CD1c-positive myeloid dendritic cell (primary cell): ENCODE data around the gene RHBDD3.

ENCODE experiments used
- DNase-seq: peaks from one replicate; pipeline ENCODE4 v3.0.0-alpha.2; 2016; ENCODE audit errors: extremely low spot score

RHBDD3 gene

DNA sequence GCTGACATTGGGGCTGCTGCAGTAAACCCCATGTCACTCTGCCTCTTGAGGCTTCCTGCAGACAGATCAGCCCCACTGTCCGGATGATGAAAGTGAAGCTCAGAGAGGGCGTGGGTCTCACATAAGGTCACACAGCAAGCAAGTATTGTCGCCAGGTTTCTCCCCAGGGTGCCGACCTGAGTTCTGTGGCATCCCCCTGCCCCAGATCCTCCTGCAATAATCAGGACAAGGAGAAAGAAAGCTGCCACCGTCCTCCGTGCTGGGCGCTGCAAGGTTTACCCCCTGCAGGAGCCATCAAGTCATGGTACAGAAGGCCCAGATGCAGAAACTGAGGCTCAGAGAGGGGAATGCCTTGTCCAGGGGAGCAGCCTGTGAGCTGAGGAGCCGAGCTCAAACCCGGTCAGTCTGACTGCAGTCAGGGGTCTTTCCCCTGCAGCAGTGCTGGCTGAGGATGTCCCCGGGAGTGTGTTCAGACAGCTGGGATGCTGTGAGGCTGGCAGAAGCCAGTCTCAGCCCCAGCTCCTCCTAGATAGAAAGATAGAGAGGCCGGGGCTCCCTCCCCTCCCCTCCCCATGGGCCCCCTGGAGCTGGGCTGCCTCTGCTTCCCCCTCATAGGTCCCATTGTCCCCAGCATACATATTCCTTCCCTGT lies 48.9 kb downstream of the RHBDD3 start:
- no peak for DNase-seq

DNA sequence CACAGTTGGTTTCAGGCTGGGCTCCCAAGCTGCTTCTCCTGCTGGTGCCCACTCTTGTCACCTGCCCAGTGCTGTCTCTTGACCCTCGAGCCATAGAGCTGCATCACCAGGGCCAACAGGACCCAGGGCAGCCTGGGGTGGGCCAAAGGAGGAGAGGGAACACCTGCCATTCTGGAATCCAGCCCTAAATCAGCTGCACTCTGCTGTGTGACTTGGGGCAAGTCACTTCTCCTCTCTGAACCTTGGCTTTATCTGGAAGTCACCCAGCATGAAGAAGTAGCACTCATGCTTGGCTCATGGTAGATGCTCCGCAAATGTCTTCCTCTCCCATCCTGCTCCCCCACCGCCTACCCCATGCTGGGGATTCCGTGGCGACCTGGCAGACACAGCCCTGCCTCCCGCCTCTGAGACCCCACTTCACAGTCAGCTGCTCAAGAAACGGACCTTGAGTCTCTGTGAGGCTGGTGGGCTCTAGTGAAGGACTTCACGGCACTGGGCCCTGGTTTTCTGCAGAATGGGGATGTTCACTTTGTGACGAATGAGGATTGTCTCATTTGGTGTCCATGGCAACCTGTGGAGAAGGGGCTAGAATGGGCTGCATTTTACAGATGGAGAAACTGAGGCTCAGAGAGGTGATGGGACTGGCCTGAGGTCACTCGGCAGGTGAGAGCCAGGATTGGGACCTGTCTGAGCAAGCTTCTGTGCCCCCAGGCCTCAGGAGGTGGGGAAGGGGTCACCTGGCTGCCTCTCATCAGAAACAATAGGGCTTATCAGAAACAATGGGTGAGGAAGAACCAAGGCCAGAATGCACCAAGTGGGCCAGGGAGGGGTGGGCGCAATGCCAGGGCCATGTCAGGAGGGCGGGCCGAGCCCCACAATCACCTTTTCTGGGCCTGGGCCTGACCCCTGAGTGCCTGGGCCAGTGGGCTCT lies 49.7 kb downstream of the RHBDD3 start:
- no peak for DNase-seq

DNA sequence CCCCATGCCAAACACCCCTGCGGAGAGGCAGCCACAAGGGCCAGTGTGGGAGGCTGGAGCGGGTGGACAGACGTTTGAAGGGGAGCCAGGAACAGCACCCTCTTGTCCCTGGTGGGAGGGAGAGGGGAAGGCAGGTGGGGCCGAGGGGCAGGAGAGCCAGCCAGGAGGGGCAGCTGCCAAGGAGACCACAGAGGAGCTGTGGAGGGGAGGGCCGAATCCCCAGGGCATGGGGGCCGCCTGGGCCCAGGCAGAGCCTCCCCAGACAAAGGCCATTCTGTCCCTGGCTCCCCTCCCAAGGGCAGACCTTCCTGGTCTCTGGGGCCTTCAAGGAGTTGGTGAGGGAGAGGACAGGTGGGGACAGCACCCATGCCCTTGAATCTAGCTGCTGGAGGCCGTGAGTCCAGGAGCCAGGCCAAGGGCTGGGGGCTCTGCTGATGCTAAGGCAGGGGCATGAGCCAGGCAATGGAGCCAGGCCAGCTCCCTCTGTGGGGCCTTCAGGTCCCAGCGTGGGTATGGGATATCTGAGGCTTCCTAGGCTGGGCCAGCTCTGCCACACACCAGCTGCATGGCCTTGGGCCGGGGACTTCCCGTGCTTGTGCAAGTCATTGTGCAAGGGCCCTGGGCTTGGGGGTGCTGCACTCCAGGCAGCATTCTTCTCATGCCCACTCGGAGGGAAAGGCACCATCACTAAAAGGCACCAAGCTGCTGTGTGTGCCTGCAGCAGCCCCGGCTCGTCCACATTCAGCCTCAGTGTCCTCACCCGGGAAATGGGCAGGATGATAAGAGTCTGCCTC lies 50.7 kb downstream of the RHBDD3 start:
- peak; percentile 39 for DNase-seq

DNA sequence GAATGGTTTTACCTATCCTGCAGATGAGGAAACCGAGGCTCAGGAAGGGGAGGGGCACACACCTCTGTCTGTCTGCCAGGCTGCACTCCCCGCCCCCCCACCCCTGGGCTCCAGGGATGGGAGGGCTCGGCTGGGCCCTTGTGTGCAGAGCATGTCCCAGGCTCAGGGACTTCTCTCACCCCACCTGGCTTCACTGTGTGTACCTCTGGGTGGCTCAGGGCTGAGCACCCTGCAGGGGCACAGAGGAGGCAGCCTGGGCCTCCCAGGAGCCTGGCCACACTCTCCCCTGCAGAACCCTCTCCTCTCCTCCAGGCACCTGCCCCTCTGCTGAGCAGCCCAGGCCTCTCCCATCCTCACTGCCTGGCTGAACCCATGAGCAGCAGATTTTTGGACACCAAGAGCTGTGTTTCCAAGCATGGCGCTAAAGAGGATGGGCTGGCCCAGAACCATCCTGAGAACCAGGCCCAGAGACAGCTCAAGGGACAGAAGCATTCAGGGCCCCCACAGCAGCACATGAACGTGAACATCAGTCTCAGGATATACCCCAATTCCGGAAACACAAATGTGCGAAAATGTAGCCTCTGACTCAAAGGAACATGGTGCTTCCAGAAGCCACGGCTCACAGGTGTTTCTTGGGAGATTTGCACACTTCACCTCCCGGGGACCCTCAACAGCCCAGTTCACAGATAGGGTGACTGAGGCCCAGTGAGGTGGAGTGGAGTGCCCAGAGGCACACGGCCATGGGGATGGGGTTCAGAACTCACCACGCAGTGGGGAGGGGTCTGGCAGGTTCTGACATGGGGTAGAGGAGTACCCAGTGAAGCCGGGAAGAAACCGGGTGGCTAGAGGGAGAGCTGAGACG lies 51.5 kb downstream of the RHBDD3 start:
- DNase-seq, result no peak

DNA sequence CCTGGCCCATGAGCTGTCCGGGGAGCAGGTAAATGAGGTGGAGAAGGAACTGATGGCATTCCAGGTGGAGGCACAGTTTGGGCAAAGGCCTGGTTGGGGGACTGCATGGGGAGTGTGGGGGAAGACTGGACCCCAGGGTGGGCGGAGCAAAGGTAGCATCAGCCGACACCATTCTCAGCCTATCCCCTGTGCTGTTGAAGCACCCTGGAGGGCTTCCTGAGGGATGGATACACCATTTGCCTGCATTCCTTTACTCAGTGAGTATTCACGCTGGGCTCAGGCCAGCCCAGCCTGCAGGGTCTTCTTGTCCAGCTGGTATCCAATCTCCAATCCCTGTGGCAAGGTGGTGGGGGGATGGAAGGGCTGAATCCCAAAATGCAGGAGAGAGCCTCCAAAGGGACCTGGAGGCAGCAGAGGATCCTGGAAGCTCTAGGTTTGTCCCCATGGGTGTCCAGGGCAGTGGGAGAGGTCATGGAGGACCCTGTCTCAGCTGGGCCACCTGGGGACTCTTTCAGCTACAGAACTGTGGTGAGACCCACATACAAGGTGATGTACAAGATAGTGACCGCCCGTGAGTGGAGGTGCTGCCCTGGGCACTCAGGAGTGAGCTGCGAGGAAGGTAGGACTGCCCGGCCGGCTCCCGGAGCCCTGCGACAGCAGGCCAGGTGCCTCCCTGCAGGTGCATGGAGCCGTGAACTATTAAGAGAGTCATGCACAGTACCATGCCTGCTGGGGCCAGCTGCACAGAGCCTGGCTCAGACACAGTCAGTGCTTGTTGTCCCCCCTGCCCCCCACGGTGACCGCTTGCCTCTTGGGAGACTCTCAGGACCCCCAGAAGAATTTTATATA lies 52.5 kb downstream of the RHBDD3 start:
- DNase-seq, result no peak

DNA sequence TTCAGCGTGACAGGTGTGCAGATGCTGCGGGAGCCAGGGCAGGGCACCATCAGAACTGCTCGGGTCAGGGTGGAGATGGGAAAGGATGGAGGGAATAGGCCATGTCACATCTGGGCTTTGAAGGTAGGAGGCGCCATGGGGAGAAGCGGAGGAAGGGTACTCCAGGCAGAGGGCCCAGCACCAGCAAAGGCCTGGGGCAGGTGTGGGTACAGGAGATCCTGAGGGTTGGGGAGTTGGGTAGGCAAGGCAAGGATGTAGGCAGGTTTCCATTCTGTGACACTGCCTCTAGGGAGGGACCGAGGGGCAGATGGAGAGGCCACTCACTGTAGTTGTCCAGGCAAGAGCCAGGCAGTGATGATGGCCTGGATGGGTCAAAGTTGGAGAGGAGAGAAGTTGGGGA lies 53.5 kb downstream of the RHBDD3 start:
- DNase-seq, result no peak

DNA sequence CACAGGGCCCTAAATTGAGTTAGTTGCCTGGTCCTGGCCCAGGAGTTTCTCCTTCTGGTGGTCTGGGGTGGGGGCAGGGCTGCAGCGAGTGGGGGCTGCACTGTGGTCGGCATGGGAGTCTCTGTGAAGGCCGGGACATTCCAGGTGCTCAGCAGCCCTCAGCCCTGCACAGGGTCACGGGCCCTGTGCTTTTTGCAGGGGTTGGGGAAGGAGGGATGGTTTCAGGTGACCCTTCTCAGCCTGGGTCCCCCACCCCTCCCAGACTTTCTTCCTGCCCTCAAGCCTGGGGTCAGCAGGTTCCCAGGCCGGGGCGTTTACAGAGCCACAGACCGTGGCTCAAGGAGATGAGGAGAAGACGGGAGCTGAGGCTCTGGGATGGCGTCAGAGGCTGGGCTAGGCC lies 54.3 kb downstream of the RHBDD3 start:
- DNase-seq, result no peak

DNA sequence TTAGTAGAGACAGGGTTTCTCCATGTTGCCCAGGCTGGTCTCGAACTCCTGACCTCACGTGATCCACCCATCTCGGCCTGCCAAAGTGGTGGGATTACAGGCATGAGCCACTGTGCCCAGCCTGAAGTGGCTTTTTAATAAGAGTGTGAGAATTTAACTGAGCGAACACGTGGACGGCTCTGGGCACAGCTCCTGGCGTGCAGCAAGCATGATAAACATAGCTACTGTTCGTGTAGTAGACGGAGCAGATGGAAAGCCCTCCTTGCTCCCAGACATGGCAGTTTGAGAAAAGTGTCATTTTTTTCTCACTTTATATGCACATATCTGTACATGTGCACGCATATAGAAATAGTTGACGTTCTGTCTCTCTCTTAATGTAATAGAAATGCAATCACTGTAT lies 55.0 kb downstream of the RHBDD3 start:
- DNase-seq, result no peak

DNA sequence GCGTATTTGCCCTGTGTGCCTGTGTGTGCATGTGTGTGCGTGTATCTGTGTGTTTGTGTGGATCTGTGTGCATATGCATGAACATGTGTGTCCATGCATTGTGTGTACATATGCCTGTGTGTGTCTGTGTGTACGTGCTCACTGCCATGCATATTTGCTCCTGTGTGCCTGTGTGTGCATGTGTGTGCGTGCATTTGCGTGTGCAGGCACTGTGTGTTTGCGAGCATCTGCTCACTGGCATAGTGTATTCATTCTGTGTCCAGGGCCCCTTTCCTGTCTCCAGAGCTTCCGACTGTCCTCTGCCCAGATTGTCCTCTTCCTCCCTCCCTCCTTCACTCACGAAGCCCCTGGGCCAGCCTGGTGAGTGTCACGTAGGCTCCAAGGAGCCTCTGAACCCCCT lies 56.3 kb downstream of the RHBDD3 start:
- DNase-seq, result no peak

DNA sequence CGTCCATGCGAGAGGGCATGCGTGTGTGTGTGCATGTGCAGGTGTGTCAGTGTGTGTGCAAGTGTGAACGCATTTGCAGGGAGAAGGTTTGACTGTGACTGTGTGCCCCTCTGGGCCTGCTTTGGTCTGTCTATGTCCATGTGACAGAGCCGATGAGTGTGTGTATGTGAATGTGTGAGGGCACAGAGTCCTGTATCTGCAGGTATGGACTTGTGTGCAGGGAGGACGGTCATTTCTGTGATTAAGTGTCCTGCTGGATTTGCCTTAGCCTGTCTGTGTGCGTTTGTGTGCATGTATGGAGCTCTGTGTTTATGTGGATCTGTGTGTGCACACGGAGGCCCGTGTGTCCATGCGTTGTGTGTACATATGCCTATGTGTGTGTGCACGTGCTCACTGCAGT lies 56.7 kb downstream of the RHBDD3 start:
- DNase-seq, result no peak
